CD4-positive, alpha-beta T cell (primary cell): ENCODE results near the gene TMEM132D. TPM values are rescaled to one million over a fixed set of nuclear protein-coding genes. Genes with fewer than 3 reads are reported as not detected.

Experiments
- ATAC-seq: fragments of 200-7000 bp; cut with Tn5 transposase; one replicate; pipeline ENCODE4 v1.10.0; 2022; ENCODE audit warnings: mild to moderate bottlenecking; ENCODE audit not compliant: poor library complexity
- CTCF ChIA-PET: fragments of 350-600 bp; sonication (Branson Sonifier 250); formaldehyde crosslinking; loops from one replicate; lab custom pipeline; 2021; ENCODE audit warnings: antibody characterized with exemption, inconsistent platforms; lab: Charles Lee
- POLR2A ChIA-PET: fragments of 350-600 bp; sonication (Branson Sonifier 250); formaldehyde crosslinking; loops from one replicate; lab custom pipeline; 2021; ENCODE audit warnings: antibody characterized with exemption, inconsistent platforms; lab: Charles Lee
- DNase-seq, 14 experiments: peaks; one replicate each; pipeline ENCODE4 v3.0.0-alpha.2; 2013 to 2020; ENCODE audit warnings: mixed read lengths in 2 of 14
- H3K27ac ChIP-seq, 2 donors: one replicate each; pipeline versions ENCODE4 v1.5.1 to v1.7.0; 2013; ENCODE audit warnings: low read length in 2 of 2, low read depth in 1 of 2, mild to moderate bottlenecking in 1 of 2
- H3K27me3 ChIP-seq, 2 experiments: 1 replicate in 1 of 2; 2 replicates in 1 of 2; pipeline versions ENCODE4 v1.6.1 to v1.7.0; 2013; ENCODE audit warnings: low read length in 2 of 2, control low read depth in 1 of 2, mild to moderate bottlenecking in 1 of 2, moderate library complexity in 1 of 2; ENCODE audit not compliant: insufficient read depth in 2 of 2, control insufficient read depth in 1 of 2
- H3K36me3 ChIP-seq: one replicate; pipeline ENCODE4 v1.6.1; 2013; ENCODE audit warnings: low read length, control low read depth; ENCODE audit not compliant: insufficient read depth
- H3K4me1 ChIP-seq: one replicate; pipeline ENCODE4 v1.6.1; 2013; ENCODE audit warnings: low read length, control low read depth; ENCODE audit not compliant: insufficient read depth
- H3K4me3 ChIP-seq: one replicate; pipeline ENCODE4 v1.5.1; 2013; ENCODE audit warnings: mild to moderate bottlenecking, low read length, moderate library complexity
- H3K9me3 ChIP-seq, 2 experiments: 1 replicate in 1 of 2; 2 replicates in 1 of 2; pipeline versions ENCODE4 v1.6.1 to v1.7.0; 2013; ENCODE audit warnings: low read length in 2 of 2, mild to moderate bottlenecking in 2 of 2, control low read depth in 1 of 2, moderate library complexity in 1 of 2; ENCODE audit not compliant: control insufficient read depth in 1 of 2, insufficient read depth in 1 of 2
- H3K27ac Mint-ChIP-seq: one replicate; pipeline ENCODE4 v1.8.0; 2020; ENCODE audit warnings: mixed read lengths
- H3K27me3 Mint-ChIP-seq: one replicate; pipeline ENCODE4 v1.8.0; 2021; ENCODE audit warnings: mixed read lengths
- H3K36me3 Mint-ChIP-seq: one replicate; pipeline ENCODE4 v1.8.0; 2021; ENCODE audit warnings: low read depth, mixed read lengths
- H3K4me1 Mint-ChIP-seq: one replicate; pipeline ENCODE4 v1.8.0; 2021; ENCODE audit warnings: low read depth, mixed read lengths
- H3K4me3 Mint-ChIP-seq: one replicate; pipeline ENCODE4 v1.8.0; 2020; ENCODE audit warnings: mild to moderate bottlenecking, mixed read lengths
- H3K9me3 Mint-ChIP-seq: one replicate; pipeline ENCODE4 v1.8.0; 2020; ENCODE audit warnings: mixed read lengths
- intact Hi-C, 2 experiments: fragments of 100-400 bp; cut with DNase I in 1 of 2; cut with micrococcal nuclease in 1 of 2; formaldehyde crosslinking; loops; one replicate each; pipeline versions ENCODE4 v1.15.1 to v1.9.0; 2023 to 2025; cut with DNase I, micrococcal nuclease
- total RNA-seq, 174 experiments: library from RNA in 2 of 174; stranded (reverse) in 2 of 174; gene quantifications; one replicate each; pipeline ENCODE4 v1.2.3 and lab custom pipeline; 2021 to 2026
- TF ChIP-seq, protein P1 (sequence below): fragments of 200-600 bp; IDR thresholded peaks from one replicate; pipeline ENCODE4 v1.8.0; 2022; ENCODE audit warnings: antibody characterized with exemption, mild to moderate bottlenecking

Gene TMEM132D
- total RNA-seq, 2 experiments from 2014 or later = not detected

GRCh38 chr12:129527506-129527905 is 376.3 kb downstream of the TMEM132D start:
- H3K27me3 Mint-ChIP-seq = no peaks in the 10 kb centered on the region
- ChIA-PET POLR2A (no interaction called here), CTCF (no interaction called here)
- no peak overlapping the region for H3K27ac Mint-ChIP-seq
- Histone ChIP-seq H3K27me3 (no peaks in the 10 kb centered on the region), H3K27ac (no peak overlapping the region), H3K4me1 (no peaks in the 10 kb centered on the region), H3K9me3 (peaks cover 0 to 11% of the 10 kb centered on the region in 2 experiments), H3K36me3 (no peaks in the 10 kb centered on the region), H3K4me3 (no peak overlapping the region)
- no peaks in the 10 kb centered on the region for H3K4me1 Mint-ChIP-seq
- intact Hi-C loops = no loop called here
- peaks cover 8% of the 10 kb centered on the region for H3K9me3 Mint-ChIP-seq
- ATAC-seq (no peak), DNase-seq (no peak)
- TF ChIP-seq, protein P1, sequence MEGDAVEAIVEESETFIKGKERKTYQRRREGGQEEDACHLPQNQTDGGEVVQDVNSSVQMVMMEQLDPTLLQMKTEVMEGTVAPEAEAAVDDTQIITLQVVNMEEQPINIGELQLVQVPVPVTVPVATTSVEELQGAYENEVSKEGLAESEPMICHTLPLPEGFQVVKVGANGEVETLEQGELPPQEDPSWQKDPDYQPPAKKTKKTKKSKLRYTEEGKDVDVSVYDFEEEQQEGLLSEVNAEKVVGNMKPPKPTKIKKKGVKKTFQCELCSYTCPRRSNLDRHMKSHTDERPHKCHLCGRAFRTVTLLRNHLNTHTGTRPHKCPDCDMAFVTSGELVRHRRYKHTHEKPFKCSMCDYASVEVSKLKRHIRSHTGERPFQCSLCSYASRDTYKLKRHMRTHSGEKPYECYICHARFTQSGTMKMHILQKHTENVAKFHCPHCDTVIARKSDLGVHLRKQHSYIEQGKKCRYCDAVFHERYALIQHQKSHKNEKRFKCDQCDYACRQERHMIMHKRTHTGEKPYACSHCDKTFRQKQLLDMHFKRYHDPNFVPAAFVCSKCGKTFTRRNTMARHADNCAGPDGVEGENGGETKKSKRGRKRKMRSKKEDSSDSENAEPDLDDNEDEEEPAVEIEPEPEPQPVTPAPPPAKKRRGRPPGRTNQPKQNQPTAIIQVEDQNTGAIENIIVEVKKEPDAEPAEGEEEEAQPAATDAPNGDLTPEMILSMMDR = no peak
- no peaks in the 10 kb centered on the region for H3K36me3 Mint-ChIP-seq
- H3K4me3 Mint-ChIP-seq = no peak overlapping the region

GRCh38 chr12:129523621-129524020 is 380.2 kb downstream of the TMEM132D start:
- Mint-ChIP-seq H3K4me1 (no peaks in the 10 kb centered on the region), H3K27me3 (no peaks in the 10 kb centered on the region), H3K9me3 (peaks cover 13% of the 10 kb centered on the region), H3K4me3 (no peak overlapping the region), H3K27ac (no peak overlapping the region), H3K36me3 (no peaks in the 10 kb centered on the region)
- intact Hi-C loops = no loop called here
- Histone ChIP-seq H3K27ac (no peak overlapping the region), H3K27me3 (no peaks in the 10 kb centered on the region), H3K36me3 (no peaks in the 10 kb centered on the region), H3K4me1 (no peaks in the 10 kb centered on the region), H3K9me3 (peaks cover 0 to 9% of the 10 kb centered on the region in 2 experiments), H3K4me3 (no peak overlapping the region)
- DNase-seq (no peak), ATAC-seq (no peak)
- TF ChIP-seq, protein P1 = no peak
- POLR2A ChIA-PET = no interaction called here
- CTCF ChIA-PET = no interaction called here

DNA sequence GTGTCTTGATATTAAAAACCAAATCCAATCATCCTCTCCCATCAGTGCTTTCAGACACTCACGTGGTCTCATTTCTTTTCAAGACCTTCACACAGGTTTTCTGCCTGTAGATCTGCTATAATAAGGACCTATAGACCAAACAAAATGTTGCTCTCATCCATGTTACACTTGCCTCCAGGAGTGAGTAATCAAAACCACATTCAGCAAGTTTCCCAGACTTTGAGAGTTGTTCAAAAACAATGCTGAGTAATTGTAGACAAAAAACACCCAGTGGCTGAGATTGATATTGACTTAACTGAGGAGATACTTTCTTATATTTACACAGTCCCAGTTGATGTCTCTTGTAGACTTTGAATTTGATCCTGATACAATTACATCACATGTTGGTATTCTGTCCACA is 383.1 kb downstream of the TMEM132D start:
- Histone ChIP-seq H3K4me1 (no peaks in the 10 kb centered on the region), H3K9me3 (peaks cover 0 to 9% of the 10 kb centered on the region in 2 experiments), H3K36me3 (no peaks in the 10 kb centered on the region), H3K27me3 (no peaks in the 10 kb centered on the region), H3K4me3 (no peak overlapping the region), H3K27ac (no peak overlapping the region)
- intact Hi-C loops = no loop called here
- TF ChIP-seq, protein P1 = no peak
- ATAC-seq (no peak), DNase-seq (no peak)
- Mint-ChIP-seq H3K4me1 (no peaks in the 10 kb centered on the region), H3K36me3 (no peaks in the 10 kb centered on the region), H3K9me3 (peaks cover 16% of the 10 kb centered on the region), H3K4me3 (no peak overlapping the region), H3K27ac (no peak overlapping the region), H3K27me3 (no peaks in the 10 kb centered on the region)
- ChIA-PET POLR2A (no interaction called here), CTCF (no interaction called here)
